ENCODE measurements around the gene KCNJ10.

- TF ChIP-seq CTCF (IDR thresholded peaks at IDR 0.05; ENCODE audit: insufficient read depth, low read length) (no peak), GABPA (IDR thresholded peaks at IDR 0.05; ENCODE audit: low read depth) (no peak), POLR2AphosphoS5 (IDR thresholded peaks at IDR 0.05; ENCODE audit: low read depth) (no peak), REST (IDR thresholded peaks at IDR 0.05; ENCODE audit: insufficient replicate concordance, low read depth) (no peak)
These were observed 33.9 kb upstream of the KCNJ10 start for GRCh38 chr1:160103658-160104408.
